ENCODE results near the gene EXOC3L4. TPM values are rescaled to one million over a fixed set of nuclear protein-coding genes. Genes with fewer than 3 reads are reported as not detected.
A peak's percentile ranks its signal among the peaks of the same experiment; 100 is the strongest.

EXOC3L4 gene
- not detected in 2 replicates for total RNA-seq
- polyA plus RNA-seq: not detected in 2 replicates
- polyA plus RNA-seq (2011; cell fraction: cytosol; rRNA removed): not detected in 2 replicates
- not detected in 2 replicates for polyA plus RNA-seq (2011; cell fraction: nucleus; rRNA removed)
- not detected in 2 replicates for polyA plus RNA-seq (2012)
- polyA minus RNA-seq: not detected in 2 replicates
- polyA minus RNA-seq (2011; cell fraction: cytosol; rRNA and poly(A)+ RNA removed): not detected
- polyA minus RNA-seq (2011; cell fraction: nucleus; rRNA and poly(A)+ RNA removed): not detected in 2 replicates
- percentile 14 among the genes with signal in this experiment for Bru-seq, nascent RNA
- percentile 8 among the genes with signal in this experiment for BruChase-seq, experiment 1, labeled RNA remaining after a 6-hour chase
- percentile 12 among the genes with signal in this experiment for BruChase-seq, experiment 2, labeled RNA remaining after a 2-hour chase
- long read RNA-seq: 0 reads

- dilution Hi-C loops (cut with MboI; ENCODE audit: extremely low pct_ligation_motif_present, low sequenced_read_pairs): no loop called here
- H3K4me3 ChIP-seq (replicated peaks in 1 of 3; ENCODE audit: insufficient read depth in 1 of 3, low read depth in 1 of 3, low read length in 3 of 3): no peak within 1 kb of the TSS
- BruUV-seq (replicated peaks): no TSS peak
Measured at GRCh38 chr14:103094406-103095209, at the start of gene EXOC3L4. Gene EXOC3L4 (plus strand): TSS chr14:103094725. CDS start chr14:103100220, 5,495 bp downstream.

More at GRCh38 chr14:103094406-103095209, at the start of gene EXOC3L4:
- ChIA-PET POLR2A (no interaction called here), CTCF (interaction anchor here (0.5 to 3.9 kb wide), 2 partner anchors 10 to 48 kb away, joined by 3 to 67 read pairs; no protein-coding TSS in a partner anchor)
- Histone ChIP-seq H3K79me2 (ENCODE audit: control insufficient read depth, insufficient read depth, low read length) (no peaks in the 10 kb centered on the region), H2AFZ (ENCODE audit: low read depth, low read length) (no peak within 1 kb of the TSS), H3K4me2 (ENCODE audit: insufficient read depth, low read length) (no peak within 1 kb of the TSS), H3K9me3 (replicated peaks; ENCODE audit: control insufficient read depth, insufficient read depth, low read length) (no peaks in the 10 kb centered on the region), H3K9me1 (replicated peaks; ENCODE audit: control insufficient read depth, extremely low read depth, insufficient read depth, low read length) (no peaks in the 10 kb centered on the region), H3K9ac (replicated peaks; ENCODE audit: extremely low read depth, insufficient read depth, low read length) (no peak within 1 kb of the TSS), H4K20me1 (replicated peaks; ENCODE audit: control insufficient read depth, extremely low read depth, insufficient read depth, low read length) (no peaks in the 10 kb centered on the region), H3K4me1 (ENCODE audit: control insufficient read depth, extremely low read depth, insufficient read depth, low read length) (peaks cover 4% of the 10 kb centered on the region), H3K27ac (ENCODE audit: insufficient read depth, low read depth, low read length) (no peak within 1 kb of the TSS), H3K27me3 (ENCODE audit: control insufficient read depth in 2 of 2, insufficient read depth in 2 of 2, low read length in 2 of 2) (no peaks in the 10 kb centered on the region), H3K36me3 (ENCODE audit: control insufficient read depth in 2 of 2, extremely low read depth in 1 of 2, insufficient read depth in 2 of 2, low read length in 2 of 2) (no peaks in the 10 kb centered on the region)
- TF ChIP-seq GATA2 (IDR thresholded peaks at IDR 0.05; ENCODE audit: insufficient read depth, insufficient read length, low read depth, low read length) (no peak), POLR2AphosphoS5 (IDR thresholded peaks at IDR 0.05; ENCODE audit: insufficient read depth, low read depth, low read length) (no peak), FOS (IDR thresholded peaks at IDR 0.05; ENCODE audit: borderline replicate concordance, insufficient read depth, low read length) (no peak), POLR2A (IDR thresholded peaks at IDR 0.05; ENCODE audit: low read depth, low read length) (no peak), JUN (IDR thresholded peaks at IDR 0.05; ENCODE audit: borderline replicate concordance, insufficient read depth, insufficient read length, low read depth) (no peak), MYC (IDR thresholded peaks at IDR 0.05; ENCODE audit: low read depth, low read length) (no peak), MAX (IDR thresholded peaks at IDR 0.05; ENCODE audit: insufficient read depth, insufficient read length) (no peak), EZH2 (IDR thresholded peaks at IDR 0.05; ENCODE audit: borderline replicate concordance, low read depth, low read length, severe bottlenecking) (no peak), CTCF (IDR thresholded peaks at IDR 0.05; ENCODE audit: extremely low read depth in 1 of 2, insufficient read depth in 1 of 2, low read depth in 1 of 2, low read length in 2 of 2) (no peak)
- FAIRE-seq (no peak), DNase-seq (ENCODE audit: low read depth, low spot score) (no peak)
- intact Hi-C loops (cut with micrococcal nuclease): no loop called here
